ENCODE measurements around the gene PTPN1. TPM values are rescaled to one million over a fixed set of nuclear protein-coding genes. Genes with fewer than 3 reads are reported as not detected.

Gene PTPN1
- total and polyA plus RNA-seq, 2 experiments from 2014 or later = 16.9 to 26.4 TPM

- ATAC-seq (no peak), DNase-seq (ENCODE audit: low spot score) (no peak)
- Mint-ChIP-seq H3K4me1 (peaks cover 27% of the 10 kb centered on the region), H3K36me3 (ENCODE audit: low read depth) (no peaks in the 10 kb centered on the region; the same call in 2 of the 3 replicates), H3K9me3 (no peaks in the 10 kb centered on the region), H3K4me3 (no peak overlapping the region), H3K27me3 (ENCODE audit: insufficient read depth, low read depth, poor library complexity) (peaks cover 22% of the 10 kb centered on the region), H3K27ac (no peak overlapping the region)
- Histone ChIP-seq H3F3A (replicated peaks; ENCODE audit: low read depth) (peaks cover 5% of the 10 kb centered on the region; the same call in 1 of the 2 replicates), H3K4me2 (no peak overlapping the region), H3K27me3 (ENCODE audit: insufficient read depth) (no peaks in the 10 kb centered on the region), H3K36me3 (ENCODE audit: insufficient read depth) (no peaks in the 10 kb centered on the region), H4K20me1 (replicated peaks; ENCODE audit: insufficient read depth) (no peaks in the 10 kb centered on the region), H3K4me3 (no peak overlapping the region), H3K79me2 (replicated peaks; ENCODE audit: insufficient read depth) (no peaks in the 10 kb centered on the region), H3K27ac (ENCODE audit: low read depth) (no peak overlapping the region), H3K9me2 (ENCODE audit: insufficient read depth) (no peaks in the 10 kb centered on the region), H2AFZ (no peak overlapping the region), H3K4me1 (ENCODE audit: insufficient read depth) (peaks cover 16% of the 10 kb centered on the region)
- TF ChIP-seq ZNF462 (CRISPR knock-in tag; IDR thresholded peaks at IDR 0.05) (no peak), POLR2AphosphoS5 (IDR thresholded peaks at IDR 0.05; ENCODE audit: low read depth) (no peak), ZNF114 (CRISPR knock-in tag; IDR thresholded peaks at IDR 0.05) (no peak), JUNB (IDR thresholded peaks at IDR 0.05; ENCODE audit: unreplicated experiment) (no peak), ETS1 (IDR thresholded peaks at IDR 0.05) (no peak), EZH2phosphoT487 (IDR thresholded peaks at IDR 0.05; ENCODE audit: unreplicated experiment) (no peak), REST (IDR thresholded peaks at IDR 0.05; ENCODE audit: unreplicated experiment) (no peak), NANOG (IDR thresholded peaks at IDR 0.05; ENCODE audit: borderline replicate concordance) (no peak), CREB1 (CRISPR knock-in tag; IDR thresholded peaks at IDR 0.05; ENCODE audit: low read depth) (no peak), STAT1 (IDR thresholded peaks at IDR 0.05; ENCODE audit: unreplicated experiment) (no peak), CTCF (conservative IDR thresholded peaks at IDR 0.05; ENCODE audit: low read depth in 2 of 2) (no peak)
Measured at GRCh38 chr20:50632701-50633100, 122.5 kb downstream of the PTPN1 start.

Measured in GM23338 (cell line).